GM19438 (cell line): ENCODE data around the gene CTTNBP2.

Experiments
- ATAC-seq: cut with Tn5 transposase; IDR thresholded peaks from one replicate; pipeline ENCODE4 v1.9.1; 2021; ENCODE audit warnings: low read depth; ENCODE audit not compliant: unreplicated experiment

CTTNBP2 gene, protein sequence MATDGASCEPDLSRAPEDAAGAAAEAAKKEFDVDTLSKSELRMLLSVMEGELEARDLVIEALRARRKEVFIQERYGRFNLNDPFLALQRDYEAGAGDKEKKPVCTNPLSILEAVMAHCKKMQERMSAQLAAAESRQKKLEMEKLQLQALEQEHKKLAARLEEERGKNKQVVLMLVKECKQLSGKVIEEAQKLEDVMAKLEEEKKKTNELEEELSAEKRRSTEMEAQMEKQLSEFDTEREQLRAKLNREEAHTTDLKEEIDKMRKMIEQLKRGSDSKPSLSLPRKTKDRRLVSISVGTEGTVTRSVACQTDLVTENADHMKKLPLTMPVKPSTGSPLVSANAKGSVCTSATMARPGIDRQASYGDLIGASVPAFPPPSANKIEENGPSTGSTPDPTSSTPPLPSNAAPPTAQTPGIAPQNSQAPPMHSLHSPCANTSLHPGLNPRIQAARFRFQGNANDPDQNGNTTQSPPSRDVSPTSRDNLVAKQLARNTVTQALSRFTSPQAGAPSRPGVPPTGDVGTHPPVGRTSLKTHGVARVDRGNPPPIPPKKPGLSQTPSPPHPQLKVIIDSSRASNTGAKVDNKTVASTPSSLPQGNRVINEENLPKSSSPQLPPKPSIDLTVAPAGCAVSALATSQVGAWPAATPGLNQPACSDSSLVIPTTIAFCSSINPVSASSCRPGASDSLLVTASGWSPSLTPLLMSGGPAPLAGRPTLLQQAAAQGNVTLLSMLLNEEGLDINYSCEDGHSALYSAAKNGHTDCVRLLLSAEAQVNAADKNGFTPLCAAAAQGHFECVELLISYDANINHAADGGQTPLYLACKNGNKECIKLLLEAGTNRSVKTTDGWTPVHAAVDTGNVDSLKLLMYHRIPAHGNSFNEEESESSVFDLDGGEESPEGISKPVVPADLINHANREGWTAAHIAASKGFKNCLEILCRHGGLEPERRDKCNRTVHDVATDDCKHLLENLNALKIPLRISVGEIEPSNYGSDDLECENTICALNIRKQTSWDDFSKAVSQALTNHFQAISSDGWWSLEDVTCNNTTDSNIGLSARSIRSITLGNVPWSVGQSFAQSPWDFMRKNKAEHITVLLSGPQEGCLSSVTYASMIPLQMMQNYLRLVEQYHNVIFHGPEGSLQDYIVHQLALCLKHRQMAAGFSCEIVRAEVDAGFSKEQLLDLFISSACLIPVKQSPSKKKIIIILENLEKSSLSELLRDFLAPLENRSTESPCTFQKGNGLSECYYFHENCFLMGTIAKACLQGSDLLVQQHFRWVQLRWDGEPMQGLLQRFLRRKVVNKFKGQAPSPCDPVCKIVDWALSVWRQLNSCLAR (N-terminal part only)

DNA sequence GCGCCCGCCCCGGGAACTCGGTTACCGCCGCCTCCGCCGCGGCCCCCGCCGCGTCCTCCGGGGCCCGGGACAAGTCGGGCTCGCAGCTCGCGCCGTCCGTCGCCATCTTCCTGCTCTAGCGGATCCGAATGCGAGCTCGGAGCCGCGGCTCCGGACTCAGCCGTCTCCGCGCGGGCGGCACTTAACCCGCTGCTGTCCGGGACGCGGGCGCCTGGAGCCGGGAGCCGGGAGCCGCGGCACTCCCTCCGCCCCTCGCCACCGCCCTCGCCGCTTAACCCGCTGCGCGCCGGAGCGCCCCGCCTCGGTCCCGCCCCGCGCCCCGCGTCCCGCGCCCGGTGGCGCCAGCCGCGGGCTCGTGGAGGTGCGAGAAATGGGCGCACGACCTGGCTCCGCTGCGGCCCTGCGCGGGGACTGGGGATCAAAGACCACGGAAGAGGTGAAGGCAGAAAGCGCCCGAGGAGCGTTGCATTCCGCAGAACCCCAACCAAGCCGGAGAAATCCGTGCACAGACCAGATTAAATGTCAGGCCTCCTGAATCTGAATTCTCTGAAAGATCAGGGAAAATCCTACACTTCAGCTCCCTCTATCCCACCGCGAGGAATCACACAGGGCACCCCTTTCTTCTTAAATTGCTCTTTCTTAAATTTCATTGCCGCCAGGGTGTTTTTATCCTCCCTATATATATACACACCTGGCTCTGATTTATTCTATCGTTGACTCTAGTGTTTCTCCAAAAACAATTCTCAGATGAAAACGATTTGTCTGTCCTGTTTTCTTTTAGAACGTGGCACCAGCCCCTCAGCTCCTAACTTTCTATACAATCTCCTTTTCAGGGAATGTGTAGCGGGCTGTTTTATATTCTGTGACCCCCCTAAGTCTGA lies at the start of gene CTTNBP2:
Gene CTTNBP2, minus strand, starts transcription at position 132 of the 881 bp plus-strand sequence. Its CDS starts 26 bp downstream, at position 106.
- ATAC-seq: peak; percentile 63

DNA sequence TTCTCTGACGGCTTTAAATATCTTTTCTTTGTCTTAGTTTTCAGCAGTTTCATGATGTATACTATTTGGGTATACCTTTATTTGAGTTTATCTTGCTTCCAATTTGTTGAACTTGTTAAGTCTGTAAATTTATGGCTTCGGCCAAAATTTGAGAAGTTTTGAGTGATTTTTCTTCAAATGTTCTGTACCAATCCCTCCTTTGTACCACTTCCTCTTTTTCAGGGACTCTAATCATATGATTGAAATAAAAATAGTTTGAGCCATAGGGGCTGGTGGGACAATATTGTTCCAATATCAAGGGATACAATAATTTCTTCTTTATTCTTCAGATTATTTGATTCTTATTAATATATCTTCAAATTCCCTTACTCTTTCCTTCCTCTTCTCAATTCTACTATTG lies 43.1 kb upstream of the CTTNBP2 start:
- ATAC-seq: no peak

DNA sequence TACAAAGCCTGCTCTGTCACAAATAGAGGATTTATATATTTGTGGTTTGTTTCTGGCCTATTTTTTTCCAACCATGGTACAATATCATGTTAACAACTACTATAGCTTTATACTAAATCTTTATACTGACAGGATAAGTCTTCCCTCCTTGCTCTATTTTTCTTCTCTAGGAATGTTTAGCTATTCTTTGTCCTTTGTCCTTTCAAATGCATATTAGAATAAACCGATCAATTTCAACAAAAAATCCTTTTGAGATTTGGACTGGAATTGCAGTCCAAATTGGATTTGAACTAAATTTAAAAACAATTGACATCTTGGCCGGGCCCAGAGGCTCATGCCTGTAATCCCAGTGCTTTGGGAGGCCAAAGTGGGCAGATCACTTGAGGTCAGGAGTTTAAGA lies 39.2 kb upstream of the CTTNBP2 start:
- no peak for ATAC-seq

DNA sequence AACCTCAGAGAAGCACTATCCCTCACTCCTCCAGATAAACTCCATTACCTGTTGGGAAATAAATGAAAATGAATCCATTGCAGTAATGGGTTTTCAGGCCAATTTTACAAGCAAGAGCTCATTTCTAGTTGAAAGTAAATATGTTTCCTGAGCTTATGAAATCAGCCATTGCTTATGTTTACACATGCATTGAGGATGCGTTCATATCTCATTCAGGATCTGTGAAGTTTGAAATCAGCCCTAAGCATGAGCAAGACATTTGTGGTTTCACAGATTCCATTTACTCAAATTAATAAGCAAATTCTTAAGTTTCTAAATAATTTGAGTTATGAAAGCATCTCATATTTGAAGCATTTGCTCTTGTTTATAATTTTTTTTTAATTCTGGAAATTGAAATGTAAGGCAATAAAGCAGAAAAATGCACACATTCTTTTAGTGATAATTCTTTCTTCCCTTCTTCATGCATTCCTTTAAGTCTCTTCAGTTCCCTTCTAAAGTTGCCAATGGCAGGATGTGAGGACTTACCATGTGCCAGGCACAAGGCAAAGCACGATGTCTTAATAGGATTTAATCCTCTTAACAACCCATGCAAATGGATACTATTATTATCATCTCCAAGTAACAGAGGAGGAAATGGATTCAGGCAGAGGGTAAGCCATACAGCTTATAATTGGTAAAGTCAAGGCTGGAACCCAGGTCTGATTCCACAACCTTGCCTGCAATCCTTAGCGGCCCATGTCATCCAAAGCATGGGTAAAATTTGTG lies 35.0 kb upstream of the CTTNBP2 start:
- ATAC-seq: no peak

DNA sequence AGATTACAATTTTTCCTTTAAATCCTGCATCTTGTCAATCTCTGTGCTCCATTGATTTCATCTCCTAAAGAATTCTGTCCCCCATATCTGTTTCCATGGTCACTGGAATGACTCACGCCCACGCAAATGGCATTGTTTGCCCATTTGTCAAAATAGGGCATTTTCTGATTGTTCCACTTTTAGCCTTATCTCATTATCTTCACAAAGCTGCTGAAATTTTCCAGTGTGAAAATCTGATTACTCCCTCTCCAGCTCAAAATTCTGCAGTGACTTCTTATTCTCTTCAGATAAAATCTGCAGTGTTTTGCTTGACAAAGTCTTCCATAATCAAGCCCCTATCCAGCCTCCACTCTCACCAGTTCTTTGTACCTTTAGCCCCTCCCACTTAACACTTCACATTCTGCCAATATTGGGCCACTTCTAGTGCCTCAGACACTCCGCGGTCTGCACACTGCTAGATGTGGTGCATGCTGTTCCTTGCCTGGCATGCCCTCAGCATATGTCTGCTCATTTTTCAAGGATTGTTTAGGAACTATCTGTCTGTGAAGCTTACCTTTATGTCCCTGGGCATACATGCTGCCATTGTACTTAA lies 33.9 kb upstream of the CTTNBP2 start:
- no peak for ATAC-seq

DNA sequence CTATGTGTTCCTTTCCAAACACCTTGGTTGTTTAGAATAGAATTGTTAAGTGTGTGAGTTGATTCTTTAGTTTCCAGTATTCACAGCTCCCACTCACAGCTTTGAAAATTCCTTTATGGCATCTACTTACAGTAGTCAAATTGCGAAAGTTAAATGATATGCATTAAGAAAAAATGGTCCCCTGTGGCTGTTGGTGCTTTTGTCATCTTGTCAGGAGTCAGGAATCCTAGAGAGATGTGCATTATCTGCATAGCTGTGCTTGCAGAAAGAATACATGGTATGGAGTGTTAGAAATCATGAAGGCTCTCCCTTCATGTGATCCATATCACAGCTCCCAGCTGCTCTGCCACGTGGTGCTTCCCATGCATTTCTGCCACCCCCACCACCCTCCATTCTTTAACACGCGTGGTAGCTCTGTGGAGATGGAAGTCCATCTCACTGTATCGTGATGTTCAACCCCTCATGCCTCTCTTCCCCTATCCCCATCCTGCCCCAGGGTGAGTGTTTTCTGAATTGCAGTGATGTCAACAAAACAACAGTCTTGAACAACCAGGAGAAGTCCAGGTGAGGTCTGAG lies 29.2 kb upstream of the CTTNBP2 start:
- ATAC-seq: no peak

DNA sequence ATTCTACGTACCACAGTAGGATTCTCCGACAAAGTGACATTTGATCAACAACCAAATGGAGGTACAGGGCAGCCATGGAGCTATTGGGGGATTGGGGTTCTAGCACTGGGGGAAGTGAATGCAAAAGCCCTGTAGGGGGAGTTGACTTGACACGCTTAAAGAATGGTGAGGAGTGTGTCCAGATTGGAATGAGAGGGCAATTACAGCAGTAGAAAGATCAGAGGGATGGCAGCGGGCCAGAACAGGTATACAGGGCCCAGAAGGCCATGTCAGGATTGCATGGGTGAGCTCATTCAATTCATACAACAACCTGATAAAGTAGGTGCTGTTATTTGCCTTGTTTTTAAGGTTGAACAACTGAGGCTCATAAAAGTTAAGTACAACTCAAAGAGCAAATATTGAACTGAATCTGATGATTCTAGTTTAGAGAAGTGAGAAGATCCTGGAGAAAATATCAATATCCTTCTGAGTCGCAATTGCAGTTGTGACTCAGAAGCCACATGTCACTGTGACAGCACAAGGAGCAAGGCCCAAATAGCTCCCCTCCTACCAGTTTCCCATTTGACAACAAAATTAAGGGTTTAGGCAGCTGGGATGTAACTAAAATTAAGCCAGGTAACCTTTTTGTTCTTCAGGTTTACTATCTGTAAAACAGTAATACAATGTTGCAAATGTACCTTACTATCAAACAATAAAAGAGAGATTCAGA lies 28.0 kb upstream of the CTTNBP2 start:
- no peak for ATAC-seq

DNA sequence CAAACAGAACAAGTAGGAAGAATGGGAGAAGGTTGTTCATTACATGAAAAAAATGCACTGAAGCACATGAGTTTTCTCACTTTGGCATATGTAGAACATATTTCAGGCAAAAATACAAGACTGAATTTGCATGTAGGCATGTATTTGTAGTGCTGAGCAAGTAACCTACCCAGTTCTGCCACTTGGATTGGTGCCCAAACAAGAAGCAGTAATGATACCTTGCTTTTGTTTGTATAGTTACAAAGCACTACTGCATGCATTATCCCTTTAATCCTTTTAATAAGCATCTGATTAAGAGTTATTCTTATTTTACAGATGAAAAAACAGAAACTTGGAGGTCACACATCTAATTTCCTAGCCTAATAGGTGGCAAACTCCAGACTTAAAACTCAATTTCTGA lies 23.1 kb upstream of the CTTNBP2 start:
- no peak for ATAC-seq

DNA sequence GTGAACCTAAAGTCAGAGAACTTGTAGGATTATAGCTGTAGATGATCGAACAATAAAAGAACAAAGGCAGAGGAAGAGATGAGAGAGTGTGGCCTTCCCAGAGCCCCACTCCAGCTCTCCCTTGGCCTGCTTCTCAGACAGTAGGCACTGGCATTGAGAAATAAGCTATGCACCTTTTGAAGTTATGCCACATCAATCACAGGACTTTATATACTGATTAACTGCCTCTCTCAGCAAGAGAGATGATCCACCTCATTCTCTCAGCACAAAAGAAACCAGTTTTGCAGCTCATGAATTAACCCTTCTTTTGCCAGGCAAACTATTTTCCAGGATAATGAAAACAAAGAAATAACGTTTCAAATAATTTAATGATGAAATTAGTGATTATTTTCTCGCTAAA lies 22.0 kb upstream of the CTTNBP2 start:
- ATAC-seq: no peak

DNA sequence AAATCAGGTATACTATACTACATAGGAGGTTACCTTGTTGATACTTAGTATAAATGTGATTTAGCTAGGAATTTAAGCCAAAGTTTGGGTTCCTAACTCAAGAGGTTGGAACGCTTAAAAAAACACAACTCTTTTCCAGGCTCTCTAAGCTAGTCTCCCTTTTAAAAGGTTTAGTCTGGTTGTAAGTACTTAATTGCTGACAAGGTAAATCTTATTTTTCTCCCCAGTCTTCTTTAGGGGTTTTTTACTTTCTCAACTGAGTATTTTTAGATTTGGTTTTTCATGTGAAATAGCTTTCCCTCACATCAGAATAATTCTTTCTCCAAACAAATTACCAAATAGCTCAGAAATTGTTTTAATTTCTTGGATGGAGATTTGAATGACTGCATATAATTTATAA lies 20.8 kb upstream of the CTTNBP2 start:
- no peak for ATAC-seq

DNA sequence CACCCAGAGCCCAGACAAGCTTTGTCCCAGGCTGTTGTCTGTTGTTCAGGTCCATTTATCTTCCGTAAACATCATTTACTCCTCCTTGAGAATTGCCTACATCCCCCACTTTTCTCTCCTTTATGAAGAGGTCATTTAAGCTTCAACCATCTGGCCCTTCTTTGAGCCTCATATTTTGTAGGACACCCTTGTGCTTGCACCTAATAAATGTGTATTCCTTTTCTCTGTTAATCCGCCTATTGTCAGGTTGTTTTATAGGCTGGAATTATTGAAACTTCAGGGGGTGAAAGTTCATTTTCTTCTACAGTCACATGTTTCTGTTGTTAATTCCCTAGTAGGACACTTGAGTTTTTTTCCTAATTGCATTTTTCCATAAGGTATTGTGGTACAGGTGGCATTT lies 19.6 kb upstream of the CTTNBP2 start:
- no peak for ATAC-seq

DNA sequence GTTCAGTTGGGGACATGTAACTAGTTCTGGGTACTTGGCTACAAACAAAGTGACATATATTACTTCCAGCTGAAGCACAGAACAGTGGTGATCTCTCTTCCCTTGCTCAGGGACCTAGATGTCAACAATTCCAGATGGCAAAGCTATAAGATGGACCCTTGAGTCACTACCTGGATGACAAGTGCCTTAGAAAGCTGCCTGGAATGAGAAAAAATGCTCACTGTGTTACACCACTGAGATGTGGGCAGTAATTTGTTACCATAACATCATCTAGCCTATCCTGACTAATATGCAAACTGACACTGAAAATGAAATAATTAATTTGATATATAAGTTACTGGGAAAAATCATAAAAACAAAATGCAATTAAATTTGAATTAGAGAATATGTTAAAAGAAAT lies 16.4 kb upstream of the CTTNBP2 start:
- ATAC-seq: no peak

DNA sequence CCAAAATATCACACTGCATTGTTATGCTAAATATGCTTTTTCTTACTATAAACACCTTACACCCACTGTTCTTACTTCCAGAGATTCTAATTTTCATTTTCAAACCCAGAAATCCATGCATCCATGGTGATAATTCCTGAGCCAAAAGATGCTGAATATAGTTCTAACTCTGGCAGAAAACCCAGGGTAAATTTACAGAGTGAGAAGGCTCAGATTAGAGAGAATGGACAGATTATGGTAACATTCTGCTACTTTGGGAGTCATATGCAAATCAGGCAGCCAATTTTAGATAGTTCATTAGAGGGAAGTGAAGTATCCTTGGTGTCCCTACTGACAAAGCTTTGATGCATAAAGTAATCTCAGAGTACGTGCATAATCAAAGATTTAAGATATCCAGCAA lies 15.4 kb upstream of the CTTNBP2 start:
- no peak for ATAC-seq

DNA sequence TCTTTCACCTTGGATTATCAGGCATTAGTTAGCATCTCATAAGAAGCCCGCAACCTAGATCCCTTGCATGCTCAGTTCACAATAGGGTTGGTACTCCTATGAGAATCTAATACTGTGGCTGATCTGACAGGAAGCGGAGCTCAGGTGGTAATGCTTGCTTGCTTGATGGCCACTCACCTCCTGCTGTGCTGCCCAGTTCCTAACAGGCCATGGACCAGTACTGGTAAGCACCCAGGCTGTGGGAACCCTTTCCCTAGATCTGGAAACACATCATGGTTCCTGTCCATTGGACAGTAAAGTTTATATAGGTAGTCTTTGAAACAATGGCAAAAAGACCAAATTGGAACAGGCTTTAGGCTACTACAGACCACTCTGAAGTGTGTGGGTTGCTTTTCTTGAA lies 9.4 kb upstream of the CTTNBP2 start:
- no peak for ATAC-seq

DNA sequence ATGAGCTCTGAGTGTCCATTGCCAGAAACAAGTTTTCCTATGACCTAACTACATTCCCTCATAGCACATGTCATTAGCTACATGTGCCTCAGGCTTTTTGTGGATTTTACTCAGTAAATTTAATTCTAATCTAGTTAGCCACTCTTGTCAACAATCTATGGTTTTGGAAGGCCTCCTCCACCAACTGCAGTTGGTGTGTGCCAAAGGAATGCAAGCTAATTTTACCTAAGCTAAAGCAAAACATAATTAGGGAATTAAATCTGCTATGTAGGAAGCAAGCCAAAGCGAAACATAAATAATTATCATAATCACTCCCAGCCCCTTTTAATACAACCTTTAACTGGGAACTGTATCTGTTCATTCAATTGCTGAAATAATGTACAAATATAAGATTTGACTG lies 3.5 kb upstream of the CTTNBP2 start:
- ATAC-seq: no peak

DNA sequence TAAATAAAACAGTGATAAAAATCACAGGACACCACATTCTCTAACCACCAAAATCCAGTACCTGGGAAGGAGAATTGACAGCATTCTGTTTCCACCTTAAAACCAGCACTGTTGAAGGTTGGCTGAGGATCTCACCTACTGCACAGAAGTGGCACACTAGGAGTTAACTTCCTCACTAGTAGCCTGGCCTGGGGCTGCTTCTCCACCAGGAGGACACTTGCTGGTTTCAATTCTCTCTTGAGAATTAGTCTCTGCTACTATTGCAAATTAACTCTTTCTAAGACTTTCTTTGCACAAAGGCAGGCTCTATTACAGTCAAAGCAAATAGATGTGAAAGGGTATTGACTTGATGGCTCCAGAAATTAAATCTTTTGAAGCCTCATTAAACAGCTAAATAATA lies 2.3 kb upstream of the CTTNBP2 start:
- ATAC-seq: no peak

DNA sequence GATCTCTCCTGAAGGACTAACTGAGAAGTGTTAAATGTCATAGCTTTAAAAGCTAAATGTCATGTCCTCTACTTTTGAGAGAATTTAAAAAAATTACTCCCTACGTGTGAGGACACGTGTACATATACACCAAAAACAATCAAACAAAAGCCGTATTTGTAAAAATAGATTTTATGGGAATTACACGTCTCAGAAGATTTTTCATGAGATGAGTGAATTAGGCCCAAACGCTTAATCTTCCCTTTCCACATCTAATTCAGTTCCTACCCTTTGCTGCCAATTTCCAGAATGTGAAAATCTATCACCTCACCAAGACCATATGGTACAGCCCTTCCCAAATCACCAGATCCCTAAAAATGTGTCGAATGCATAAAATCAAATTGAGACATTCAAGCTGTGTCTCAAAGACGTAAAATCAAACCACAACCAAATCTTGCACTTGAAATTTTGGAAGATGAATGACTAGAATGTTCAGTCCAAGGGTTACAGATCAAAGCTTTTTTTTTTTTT lies 1.0 kb upstream of the CTTNBP2 start:
- no peak for ATAC-seq
